Measurements from ENCODE around the gene IGFL2.
"Not testable (repeated sequence)": the region's sequence is repeated elsewhere in the genome, so short reads cannot be mapped to it uniquely, and the experiment has no call there.

IGFL2 gene

GRCh38 chr19:46147791-46148288, at the start of gene IGFL2:
Gene IGFL2 (plus strand): TSS chr19:46148238. CDS start chr19:46148279, 41 bp downstream.
- no peaks in the 10 kb centered on the region for H3K36me3 Mint-ChIP-seq
- no peaks in the 10 kb centered on the region for H3K4me1 Mint-ChIP-seq
- ATAC-seq (replicated peaks) (no peak), DNase-seq (no peak)
- no peak within 1 kb of the TSS for H3K27ac Mint-ChIP-seq
- no peaks in the 10 kb centered on the region for H3K9me3 Mint-ChIP-seq
- no peak within 1 kb of the TSS for H3K4me3 Mint-ChIP-seq
- peaks cover 31 to 60% of the 10 kb centered on the region in 2 donors for H3K27me3 Mint-ChIP-seq

- no peaks in the 10 kb centered on the region for H3K4me1 Mint-ChIP-seq
- H3K4me3 Mint-ChIP-seq: no peak overlapping the region
Measured at GRCh38 chr19:46100344-46100743, 47.7 kb upstream of the IGFL2 start.

GRCh38 chr19:46101293-46101692, 46.7 kb upstream of the IGFL2 start:
- Mint-ChIP-seq H3K4me1 (no peaks in the 10 kb centered on the region), H3K36me3 (peaks cover 0 to 3% of the 10 kb centered on the region in 2 donors), H3K4me3 (no peak overlapping the region), H3K27me3 (peaks cover 28 to 43% of the 10 kb centered on the region in 2 donors), H3K9me3 (peaks cover 11 to 15% of the 10 kb centered on the region in 2 donors), H3K27ac (no peak overlapping the region)
- ATAC-seq (replicated peaks) (no peak), DNase-seq (no peak)

More at GRCh38 chr19:46100344-46100743, 47.7 kb upstream of the IGFL2 start:
- Mint-ChIP-seq H3K9me3 (peaks cover 18 to 20% of the 10 kb centered on the region in 2 donors), H3K27me3 (peaks cover 37 to 49% of the 10 kb centered on the region in 2 donors), H3K36me3 (peaks cover 0 to 3% of the 10 kb centered on the region in 2 donors), H3K27ac (no peak overlapping the region)
- DNase-seq (no peak), ATAC-seq (replicated peaks) (no peak)

GRCh38 chr19:46102333-46102732, 45.7 kb upstream of the IGFL2 start:
- not testable (repeated sequence) for ATAC-seq (replicated peaks); DNase-seq; H3K4me1 Mint-ChIP-seq; H3K4me3 Mint-ChIP-seq; H3K36me3 Mint-ChIP-seq; H3K27ac Mint-ChIP-seq
- peaks cover 9 to 11% of the 10 kb centered on the region in 2 donors for H3K9me3 Mint-ChIP-seq
- peaks cover 19 to 33% of the 10 kb centered on the region in 2 donors for H3K27me3 Mint-ChIP-seq

- Mint-ChIP-seq H3K4me3 (no peak overlapping the region), H3K4me1 (no peaks in the 10 kb centered on the region), H3K9me3 (peaks cover 0 to 2% of the 10 kb centered on the region in 2 donors), H3K36me3 (no peaks in the 10 kb centered on the region), H3K27ac (no peak overlapping the region), H3K27me3 (peaks cover 1 to 2% of the 10 kb centered on the region in 2 donors)
- DNase-seq (no peak), ATAC-seq (replicated peaks) (no peak)
Measured at GRCh38 chr19:46107371-46107770, 40.7 kb upstream of the IGFL2 start.

GRCh38 chr19:46109876-46110275, 38.2 kb upstream of the IGFL2 start:
- Mint-ChIP-seq H3K4me3 (no peak overlapping the region), H3K27ac (no peak overlapping the region), H3K36me3 (no peaks in the 10 kb centered on the region), H3K27me3 (peaks cover 11 to 15% of the 10 kb centered on the region in 2 donors), H3K4me1 (peaks cover under 1% of the 10 kb centered on the region in 2 donors), H3K9me3 (peaks cover 0 to 2% of the 10 kb centered on the region in 2 donors)
- DNase-seq (no peak), ATAC-seq (replicated peaks) (no peak)

- H3K36me3 Mint-ChIP-seq: no peaks in the 10 kb centered on the region
- DNase-seq (no peak), ATAC-seq (replicated peaks) (no peak)
- no peak overlapping the region for H3K4me3 Mint-ChIP-seq
- peaks cover 0 to 2% of the 10 kb centered on the region in 2 donors for H3K9me3 Mint-ChIP-seq
- H3K27me3 Mint-ChIP-seq: peaks cover 18 to 21% of the 10 kb centered on the region in 2 donors
- no peak overlapping the region for H3K27ac Mint-ChIP-seq
- H3K4me1 Mint-ChIP-seq: peaks cover 4 to 10% of the 10 kb centered on the region in 2 donors
Measured at GRCh38 chr19:46111376-46111775, 36.7 kb upstream of the IGFL2 start.

- ATAC-seq (replicated peaks): no peak
- Mint-ChIP-seq H3K4me3 (no peak overlapping the region), H3K36me3 (no peaks in the 10 kb centered on the region), H3K27me3 (peaks cover 21 to 23% of the 10 kb centered on the region in 2 donors), H3K27ac (no peak overlapping the region), H3K4me1 (peaks cover 4 to 10% of the 10 kb centered on the region in 2 donors), H3K9me3 (peaks cover 0 to 2% of the 10 kb centered on the region in 2 donors)
- DNase-seq: no peak
Measured at GRCh38 chr19:46112527-46112926, 35.5 kb upstream of the IGFL2 start.

GRCh38 chr19:46113726-46114125, 34.3 kb upstream of the IGFL2 start:
- no peak for DNase-seq
- Mint-ChIP-seq H3K27ac (no peak overlapping the region), H3K4me3 (no peak overlapping the region), H3K4me1 (peaks cover 4 to 10% of the 10 kb centered on the region in 2 donors), H3K27me3 (peaks cover 25 to 33% of the 10 kb centered on the region in 2 donors), H3K36me3 (no peaks in the 10 kb centered on the region), H3K9me3 (peaks cover 0 to 2% of the 10 kb centered on the region in 2 donors)
- no peak for ATAC-seq (replicated peaks)

GRCh38 chr19:46115396-46116106, 32.5 kb upstream of the IGFL2 start:
- H3K9me3 Mint-ChIP-seq: no peaks in the 10 kb centered on the region
- no peaks in the 10 kb centered on the region for H3K36me3 Mint-ChIP-seq
- peaks cover 34 to 48% of the 10 kb centered on the region in 2 donors for H3K27me3 Mint-ChIP-seq
- peak; percentile 97 to 99 for ATAC-seq (replicated peaks)
- H3K27ac Mint-ChIP-seq: peak overlapping the region; percentile 1
- peaks cover 4 to 10% of the 10 kb centered on the region in 2 donors for H3K4me1 Mint-ChIP-seq
- no peak overlapping the region for H3K4me3 Mint-ChIP-seq
- DNase-seq: peak; percentile 15

- peaks cover 4 to 10% of the 10 kb centered on the region in 2 donors for H3K4me1 Mint-ChIP-seq
- H3K36me3 Mint-ChIP-seq: no peaks in the 10 kb centered on the region
- H3K4me3 Mint-ChIP-seq: no peak overlapping the region
- H3K27ac Mint-ChIP-seq: no peak overlapping the region
- no peaks in the 10 kb centered on the region for H3K9me3 Mint-ChIP-seq
- peaks cover 36 to 51% of the 10 kb centered on the region in 2 donors for H3K27me3 Mint-ChIP-seq
- no peak for DNase-seq
- no peak for ATAC-seq (replicated peaks)
Measured at GRCh38 chr19:46116121-46116520, 31.9 kb upstream of the IGFL2 start.

- no peak overlapping the region for H3K4me3 Mint-ChIP-seq
- no peaks in the 10 kb centered on the region for H3K36me3 Mint-ChIP-seq
- H3K27ac Mint-ChIP-seq: no peak overlapping the region
- H3K4me1 Mint-ChIP-seq: peaks cover 4 to 10% of the 10 kb centered on the region in 2 donors
- peaks cover 34 to 52% of the 10 kb centered on the region in 2 donors for H3K27me3 Mint-ChIP-seq
- no peak for ATAC-seq (replicated peaks)
- no peaks in the 10 kb centered on the region for H3K9me3 Mint-ChIP-seq
- no peak for DNase-seq
Measured at GRCh38 chr19:46118136-46118535, 29.9 kb upstream of the IGFL2 start.

GRCh38 chr19:46124638-46125115, 23.4 kb upstream of the IGFL2 start, which contains the start of gene IGFL3:
Gene IGFL3 (minus strand): TSS chr19:46124688. CDS start chr19:46124649, 39 bp downstream.
- Mint-ChIP-seq H3K4me3 (no peak within 1 kb of the TSS), H3K36me3 (no peaks in the 10 kb centered on the region), H3K27ac (no peak within 1 kb of the TSS), H3K4me1 (peaks cover 0 to 3% of the 10 kb centered on the region in 2 donors), H3K27me3 (peaks cover 45 to 51% of the 10 kb centered on the region in 2 donors), H3K9me3 (no peaks in the 10 kb centered on the region)
- no peak for DNase-seq
- ATAC-seq (replicated peaks): no peak

GRCh38 chr19:46125447-46125846, 22.6 kb upstream of the IGFL2 start:
- Mint-ChIP-seq H3K27ac (no peak overlapping the region), H3K36me3 (no peaks in the 10 kb centered on the region), H3K4me3 (no peak overlapping the region), H3K4me1 (peaks cover 0 to 3% of the 10 kb centered on the region in 2 donors), H3K27me3 (peaks cover 43 to 45% of the 10 kb centered on the region in 2 donors), H3K9me3 (no peaks in the 10 kb centered on the region)
- ATAC-seq (replicated peaks) (peak in 1 of 2 donors; percentile 51), DNase-seq (no peak)
